BLaER1 (cell line): ENCODE results near the gene CLP1.

Experiments
- H3K27ac ChIP-seq: shearing (Covaris generic); formaldehyde crosslinking; 2 replicates; pipeline ENCODE4 v1.8.1; 2022
- H3K27me3 ChIP-seq: shearing (Covaris generic); formaldehyde crosslinking; 2 replicates; pipeline ENCODE4 v1.8.1; 2022
- H3K36me3 ChIP-seq: shearing (Covaris generic); formaldehyde crosslinking; 2 replicates; pipeline ENCODE4 v1.8.1; 2022
- H3K4me1 ChIP-seq: shearing (Covaris generic); formaldehyde crosslinking; 2 replicates; pipeline ENCODE4 v1.8.1; 2022
- H3K4me2 ChIP-seq: shearing (Covaris generic); formaldehyde crosslinking; 2 replicates; pipeline ENCODE4 v1.8.1; 2022
- H3K4me3 ChIP-seq: shearing (Covaris generic); formaldehyde crosslinking; 2 replicates; pipeline ENCODE4 v1.8.1; 2022
- H3K9ac ChIP-seq: shearing (Covaris generic); formaldehyde crosslinking; 2 replicates; pipeline ENCODE4 v1.8.1; 2022
- H3K9me3 ChIP-seq: shearing (Covaris generic); formaldehyde crosslinking; 2 replicates; pipeline ENCODE4 v1.8.1; 2022
- H4K20me1 ChIP-seq: shearing (Covaris generic); formaldehyde crosslinking; 2 replicates; pipeline ENCODE4 v1.8.1; 2022
- Cebpa-rat ChIP-seq: shearing (Covaris generic); IDR thresholded peaks from 2 replicates; pipeline ENCODE4 v1.8.1; 2022

Gene CLP1

DNA sequence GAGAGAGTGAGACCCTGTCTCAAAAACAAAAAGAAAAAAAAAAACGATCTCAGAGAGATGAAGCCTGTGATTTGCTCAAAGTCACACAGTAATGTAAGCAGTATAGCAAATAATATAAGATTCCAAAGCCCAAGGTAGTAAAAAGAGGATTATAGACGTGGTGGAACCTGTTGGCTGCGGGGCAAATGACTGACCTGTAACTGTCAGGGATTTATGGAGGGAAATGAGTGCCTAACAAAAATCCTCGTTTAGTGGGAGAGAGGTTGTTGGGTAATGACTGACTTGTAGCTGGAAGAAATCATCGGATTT lies 723 bp upstream of the CLP1 start:
- Histone ChIP-seq H4K20me1 (peaks cover 37% of the 10 kb centered on the region), H3K27me3 (no peaks in the 10 kb centered on the region), H3K36me3 (peaks cover 30% of the 10 kb centered on the region), H3K9ac (peak overlapping the region; percentile 84), H3K27ac (0 out of 2 replicates have a peak overlapping the region, but pooled peaks have one; percentile 24), H3K4me1 (peaks cover 28% of the 10 kb centered on the region), H3K4me3 (peak overlapping the region; percentile 79), H3K9me3 (no peaks in the 10 kb centered on the region), H3K4me2 (peak overlapping the region; percentile 96)
- no peak for TF ChIP-seq Cebpa-rat

GRCh38 chr11:57658023-57658361 lies 430 bp downstream of the CLP1 start:
- Histone ChIP-seq H3K4me3 (peak overlapping the region; percentile 79), H3K36me3 (peaks cover 41% of the 10 kb centered on the region), H3K9me3 (no peaks in the 10 kb centered on the region), H3K4me1 (peaks cover 26% of the 10 kb centered on the region), H3K9ac (peak overlapping the region; percentile 84), H3K27ac (peak overlapping the region; percentile 66), H3K4me2 (peak overlapping the region; percentile 96), H3K27me3 (no peaks in the 10 kb centered on the region), H4K20me1 (peaks cover 37% of the 10 kb centered on the region)
- no peak for TF ChIP-seq Cebpa-rat

GRCh38 chr11:57659669-57660068 lies 2.1 kb downstream of the CLP1 start:
- no peak overlapping the region for H3K4me2 ChIP-seq

GRCh38 chr11:57662893-57663292 lies 5.3 kb downstream of the CLP1 start:
- Histone ChIP-seq H3K9me3 (no peaks in the 10 kb centered on the region), H4K20me1 (peaks cover 35% of the 10 kb centered on the region), H3K4me3 (no peak overlapping the region), H3K4me2 (no peak overlapping the region), H3K4me1 (peaks cover 23% of the 10 kb centered on the region), H3K27ac (no peak overlapping the region), H3K9ac (no peak overlapping the region), H3K27me3 (no peaks in the 10 kb centered on the region), H3K36me3 (peaks cover 43% of the 10 kb centered on the region)
- TF ChIP-seq Cebpa-rat: no peak

More at GRCh38 chr11:57659669-57660068, 2.1 kb downstream of the CLP1 start:
- Histone ChIP-seq H4K20me1 (peaks cover 37% of the 10 kb centered on the region), H3K36me3 (peaks cover 43% of the 10 kb centered on the region), H3K9me3 (no peaks in the 10 kb centered on the region), H3K9ac (0 out of 2 replicates have a peak overlapping the region, but pooled peaks have one; percentile 43), H3K4me1 (peaks cover 22% of the 10 kb centered on the region), H3K27me3 (no peaks in the 10 kb centered on the region), H3K27ac (no peak overlapping the region), H3K4me3 (no peak overlapping the region)
- no peak for TF ChIP-seq Cebpa-rat

- Histone ChIP-seq H3K36me3 (peaks cover 41% of the 10 kb centered on the region), H3K4me1 (peaks cover 16% of the 10 kb centered on the region)
These were observed 6.4 kb downstream of the CLP1 start for GRCh38 chr11:57663975-57664374.

GRCh38 chr11:57667117-57667735 lies 9.7 kb downstream of the CLP1 start:
- peak overlapping the region; percentile 79 for H3K4me2 ChIP-seq
- H3K27me3 ChIP-seq: no peaks in the 10 kb centered on the region
- peaks cover 30% of the 10 kb centered on the region for H3K36me3 ChIP-seq
- H3K9ac ChIP-seq: peak overlapping the region; percentile 99
- peaks cover 40% of the 10 kb centered on the region for H4K20me1 ChIP-seq
- H3K9me3 ChIP-seq: no peaks in the 10 kb centered on the region
- peak overlapping the region; percentile 100 for H3K27ac ChIP-seq
- H3K4me3 ChIP-seq: peak overlapping the region; percentile 94
- H3K4me1 ChIP-seq: peaks cover 34% of the 10 kb centered on the region
- no peak for TF ChIP-seq Cebpa-rat

More at GRCh38 chr11:57663975-57664374, 6.4 kb downstream of the CLP1 start:
- no peak overlapping the region for H3K4me2 ChIP-seq
- H4K20me1 ChIP-seq: peaks cover 32% of the 10 kb centered on the region
- no peak for TF ChIP-seq Cebpa-rat
- H3K27ac ChIP-seq: no peak overlapping the region
- no peak overlapping the region for H3K9ac ChIP-seq
- H3K27me3 ChIP-seq: no peaks in the 10 kb centered on the region
- H3K4me3 ChIP-seq: no peak overlapping the region
- H3K9me3 ChIP-seq: no peaks in the 10 kb centered on the region

GRCh38 chr11:57667736-57668433 lies 10.3 kb downstream of the CLP1 start, which contains the start of gene ZDHHC5:
ZDHHC5 (plus strand) TSS chr11:57668114; CDS start chr11:57673091, 4,977 bp downstream.
- Histone ChIP-seq H3K4me2 (peak within 1 kb of the TSS; percentile 93), H3K27ac (peak within 1 kb of the TSS; percentile 100), H3K9ac (peak within 1 kb of the TSS; percentile 99), H3K9me3 (no peaks in the 10 kb centered on the region), H3K27me3 (no peaks in the 10 kb centered on the region), H3K36me3 (peaks cover 30% of the 10 kb centered on the region), H3K4me3 (peak within 1 kb of the TSS; percentile 94), H4K20me1 (peaks cover 47% of the 10 kb centered on the region), H3K4me1 (peaks cover 28% of the 10 kb centered on the region)
- TF ChIP-seq Cebpa-rat: no peak

- Histone ChIP-seq H3K36me3 (peaks cover 33% of the 10 kb centered on the region), H4K20me1 (peaks cover 52% of the 10 kb centered on the region), H3K27ac (peak overlapping the region; percentile 100), H3K4me2 (peak overlapping the region; percentile 93), H3K9me3 (no peaks in the 10 kb centered on the region), H3K4me1 (peaks cover 28% of the 10 kb centered on the region), H3K9ac (peak overlapping the region; percentile 99), H3K4me3 (peak overlapping the region; percentile 94), H3K27me3 (no peaks in the 10 kb centered on the region)
- TF ChIP-seq Cebpa-rat: no peak
These were observed 10.8 kb downstream of the CLP1 start for GRCh38 chr11:57668434-57668782.

DNA sequence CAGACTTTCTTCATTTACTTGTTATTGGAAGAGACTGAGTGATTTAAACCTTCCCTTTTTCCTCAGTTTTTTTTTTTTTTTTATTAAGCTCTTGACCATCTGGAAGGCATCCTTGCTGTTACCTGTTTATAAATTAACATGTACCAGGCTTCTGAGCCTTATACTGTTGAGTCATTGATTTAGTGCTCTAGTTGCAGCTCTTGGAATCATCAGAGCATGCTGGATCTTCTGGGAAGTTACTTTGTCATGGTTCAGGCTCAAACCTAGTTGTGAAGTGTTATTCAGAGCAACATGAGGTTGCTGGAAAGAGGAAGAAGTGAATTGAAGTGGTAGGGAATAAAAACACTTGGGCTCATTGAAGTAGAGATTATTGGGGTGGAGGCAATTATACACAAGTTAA lies 16.7 kb downstream of the CLP1 start:
- peaks cover 91% of the 10 kb centered on the region for H3K36me3 ChIP-seq
- H3K4me3 ChIP-seq: no peak overlapping the region
- H3K9me3 ChIP-seq: no peaks in the 10 kb centered on the region
- TF ChIP-seq Cebpa-rat: no peak
- no peak overlapping the region for H3K27ac ChIP-seq
- H4K20me1 ChIP-seq: peaks cover 100% of the 10 kb centered on the region
- peaks cover 15% of the 10 kb centered on the region for H3K4me1 ChIP-seq
- H3K9ac ChIP-seq: no peak overlapping the region
- no peaks in the 10 kb centered on the region for H3K27me3 ChIP-seq
- H3K4me2 ChIP-seq: no peak overlapping the region

GRCh38 chr11:57675176-57675941 lies 17.8 kb downstream of the CLP1 start:
- Histone ChIP-seq H3K27me3 (no peaks in the 10 kb centered on the region), H3K4me2 (no peak overlapping the region), H3K36me3 (peaks cover 99% of the 10 kb centered on the region)

More at GRCh38 chr11:57675176-57675941, 17.8 kb downstream of the CLP1 start:
- Histone ChIP-seq H3K27ac (no peak overlapping the region), H3K4me1 (peaks cover 5% of the 10 kb centered on the region; the same call in 1 of the 2 replicates), H4K20me1 (peaks cover 100% of the 10 kb centered on the region), H3K9ac (no peak overlapping the region), H3K4me3 (no peak overlapping the region), H3K9me3 (no peaks in the 10 kb centered on the region)
- TF ChIP-seq Cebpa-rat: no peak
